ENCODE data around the gene ETV3. TPM values are rescaled to one million over a fixed set of nuclear protein-coding genes. Genes with fewer than 3 reads are reported as not detected.

Gene ETV3
- polyA plus RNA-seq, 2 donors, result 9.3 to 9.4 TPM

DNA sequence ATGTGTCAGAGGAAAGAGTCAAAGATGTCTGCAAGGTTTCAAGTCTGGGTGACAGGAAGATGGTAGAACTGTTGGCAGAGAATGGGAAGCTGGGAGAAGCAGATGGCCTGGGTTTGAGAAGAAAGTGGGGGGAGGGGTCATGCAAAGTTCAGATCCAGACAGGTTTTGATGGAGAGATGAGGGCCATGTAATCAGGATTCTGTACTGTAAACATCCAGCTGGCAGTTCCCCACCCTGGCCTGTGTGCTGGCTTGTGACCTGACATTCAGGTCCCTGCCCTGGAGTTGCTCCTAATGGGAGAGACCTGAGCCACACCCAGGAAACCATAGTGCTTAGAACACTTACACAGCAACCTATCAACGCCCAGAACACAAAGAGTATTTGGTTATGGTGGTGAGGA is 15.6 kb upstream of the ETV3 start:
- peaks cover 6 to 16% of the 10 kb centered on the region in 2 donors for H3K4me1 ChIP-seq (ENCODE audit: control insufficient read depth in 2 of 2, insufficient read depth in 2 of 2, low read length in 1 of 2)
- 25 to 61% methylated on average over 1 of the region's 1 CpG for WGBS, 2 donors
- H3K27ac ChIP-seq (ENCODE audit: low read depth in 2 of 2, low read length in 1 of 2), result no peak overlapping the region
- no peaks in the 10 kb centered on the region for H3K36me3 ChIP-seq (ENCODE audit: control insufficient read depth in 2 of 2, insufficient read depth in 2 of 2, low read length in 1 of 2)
- no peak overlapping the region for H3K4me3 ChIP-seq (ENCODE audit: low read depth in 1 of 2, low read length in 2 of 2)
- no peaks in the 10 kb centered on the region for H3K9me3 ChIP-seq (ENCODE audit: control insufficient read depth in 2 of 2, insufficient read depth in 1 of 2, low read depth in 1 of 2, low read length in 1 of 2)
- H3K27me3 ChIP-seq (ENCODE audit: control insufficient read depth in 1 of 2, insufficient read depth in 2 of 2, low read length in 2 of 2), result no peaks in the 10 kb centered on the region

DNA sequence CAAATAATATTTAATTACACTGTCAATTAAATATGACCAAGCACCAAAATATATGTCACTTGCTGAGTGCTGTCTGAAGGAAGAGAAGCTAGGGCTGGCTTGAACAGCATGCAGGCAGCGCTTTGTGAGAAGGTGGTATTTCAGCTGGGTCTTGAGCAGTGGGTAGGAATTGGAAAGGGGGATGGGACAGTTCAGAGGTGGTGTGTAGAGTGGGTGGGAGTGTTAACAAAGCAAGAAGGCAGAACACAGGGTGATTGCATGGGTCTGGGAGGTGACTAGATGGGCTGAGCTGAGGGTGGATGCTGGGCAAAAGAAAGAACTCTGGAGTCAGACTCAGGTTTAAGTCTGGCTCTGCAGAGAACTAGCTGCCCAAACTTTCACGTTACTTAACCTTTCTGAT is 14.3 kb upstream of the ETV3 start:
- Histone ChIP-seq H3K4me3 (ENCODE audit: low read depth in 1 of 2, low read length in 2 of 2) (no peak overlapping the region), H3K4me1 (ENCODE audit: control insufficient read depth in 2 of 2, insufficient read depth in 2 of 2, low read length in 1 of 2) (peaks cover 6 to 16% of the 10 kb centered on the region in 2 donors), H3K27ac (ENCODE audit: low read depth in 2 of 2, low read length in 1 of 2) (no peak overlapping the region), H3K27me3 (ENCODE audit: control insufficient read depth in 1 of 2, insufficient read depth in 2 of 2, low read length in 2 of 2) (no peaks in the 10 kb centered on the region), H3K36me3 (ENCODE audit: control insufficient read depth in 2 of 2, insufficient read depth in 2 of 2, low read length in 1 of 2) (no peaks in the 10 kb centered on the region), H3K9me3 (ENCODE audit: control insufficient read depth in 2 of 2, insufficient read depth in 1 of 2, low read depth in 1 of 2, low read length in 1 of 2) (no peaks in the 10 kb centered on the region)
- 93 to 99% methylated on average over 2 of the region's 2 CpGs for WGBS, 2 donors

GRCh38 chr1:157151506-157151905 is 13.3 kb upstream of the ETV3 start:
- no peak overlapping the region for H3K4me3 ChIP-seq (ENCODE audit: low read depth in 1 of 2, low read length in 2 of 2)
- no peaks in the 10 kb centered on the region for H3K9me3 ChIP-seq (ENCODE audit: control insufficient read depth in 2 of 2, insufficient read depth in 1 of 2, low read depth in 1 of 2, low read length in 1 of 2)
- WGBS, 2 donors, result 62 to 66% methylated on average over 3 of the region's 3 CpGs
- H3K27ac ChIP-seq (ENCODE audit: low read depth in 2 of 2, low read length in 1 of 2), result no peak overlapping the region
- H3K27me3 ChIP-seq (ENCODE audit: control insufficient read depth in 1 of 2, insufficient read depth in 2 of 2, low read length in 2 of 2), result no peaks in the 10 kb centered on the region
- H3K4me1 ChIP-seq (ENCODE audit: control insufficient read depth in 2 of 2, insufficient read depth in 2 of 2, low read length in 1 of 2), result peaks cover 6 to 16% of the 10 kb centered on the region in 2 donors
- no peaks in the 10 kb centered on the region for H3K36me3 ChIP-seq (ENCODE audit: control insufficient read depth in 2 of 2, insufficient read depth in 2 of 2, low read length in 1 of 2)

GRCh38 chr1:157151073-157151472 is 12.9 kb upstream of the ETV3 start:
- peaks cover 6 to 16% of the 10 kb centered on the region in 2 donors for H3K4me1 ChIP-seq (ENCODE audit: control insufficient read depth in 2 of 2, insufficient read depth in 2 of 2, low read length in 1 of 2)
- 91 to 94% methylated on average over 3 of the region's 3 CpGs for WGBS, 2 donors
- no peak overlapping the region for H3K27ac ChIP-seq (ENCODE audit: low read depth in 2 of 2, low read length in 1 of 2)
- H3K36me3 ChIP-seq (ENCODE audit: control insufficient read depth in 2 of 2, insufficient read depth in 2 of 2, low read length in 1 of 2), result no peaks in the 10 kb centered on the region
- no peaks in the 10 kb centered on the region for H3K9me3 ChIP-seq (ENCODE audit: control insufficient read depth in 2 of 2, insufficient read depth in 1 of 2, low read depth in 1 of 2, low read length in 1 of 2)
- H3K4me3 ChIP-seq (ENCODE audit: low read depth in 1 of 2, low read length in 2 of 2), result no peak overlapping the region
- no peaks in the 10 kb centered on the region for H3K27me3 ChIP-seq (ENCODE audit: control insufficient read depth in 1 of 2, insufficient read depth in 2 of 2, low read length in 2 of 2)

DNA sequence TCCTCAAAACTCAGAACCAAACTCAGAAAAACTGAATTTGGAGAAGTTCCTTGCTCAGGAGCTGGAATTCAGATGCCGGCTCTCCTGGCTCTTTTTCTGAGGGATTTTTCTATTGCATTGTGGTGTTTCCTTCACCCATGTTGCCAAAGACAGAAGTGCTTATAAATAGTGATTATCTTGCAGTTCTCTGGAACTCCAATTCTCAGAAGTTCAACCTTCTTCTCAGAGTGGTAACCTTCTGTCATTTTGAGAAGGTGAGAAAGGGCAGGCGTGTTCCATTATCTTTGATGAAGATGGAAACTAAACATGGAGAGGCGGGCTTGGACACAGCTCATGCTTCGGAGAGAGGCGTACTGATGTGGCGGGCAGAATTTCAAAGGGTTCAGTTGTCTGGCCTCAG is 12.4 kb upstream of the ETV3 start:
- H3K9me3 ChIP-seq (ENCODE audit: control insufficient read depth in 2 of 2, insufficient read depth in 1 of 2, low read depth in 1 of 2, low read length in 1 of 2), result no peaks in the 10 kb centered on the region
- H3K36me3 ChIP-seq (ENCODE audit: control insufficient read depth in 2 of 2, insufficient read depth in 2 of 2, low read length in 1 of 2), result no peaks in the 10 kb centered on the region
- WGBS, 2 donors, result 85 to 90% methylated on average over 6 of the region's 6 CpGs
- H3K27me3 ChIP-seq (ENCODE audit: control insufficient read depth in 1 of 2, insufficient read depth in 2 of 2, low read length in 2 of 2), result no peaks in the 10 kb centered on the region
- peaks cover 6 to 16% of the 10 kb centered on the region in 2 donors for H3K4me1 ChIP-seq (ENCODE audit: control insufficient read depth in 2 of 2, insufficient read depth in 2 of 2, low read length in 1 of 2)
- H3K27ac ChIP-seq (ENCODE audit: low read depth in 2 of 2, low read length in 1 of 2), result no peak overlapping the region
- H3K4me3 ChIP-seq (ENCODE audit: low read depth in 1 of 2, low read length in 2 of 2), result no peak overlapping the region

- 41 to 49% methylated on average over 10 of the region's 10 CpGs for WGBS, 2 donors
- Histone ChIP-seq H3K36me3 (ENCODE audit: control insufficient read depth in 2 of 2, insufficient read depth in 2 of 2, low read length in 1 of 2) (no peaks in the 10 kb centered on the region), H3K27ac (ENCODE audit: low read depth in 2 of 2, low read length in 1 of 2) (peak overlapping the region in 1 of 2 donors; percentile 55), H3K4me1 (ENCODE audit: control insufficient read depth in 2 of 2, insufficient read depth in 2 of 2, low read length in 1 of 2) (peaks cover 0 to 3% of the 10 kb centered on the region in 2 donors), H3K9me3 (ENCODE audit: control insufficient read depth in 2 of 2, insufficient read depth in 1 of 2, low read depth in 1 of 2, low read length in 1 of 2) (no peaks in the 10 kb centered on the region), H3K27me3 (ENCODE audit: control insufficient read depth in 1 of 2, insufficient read depth in 2 of 2, low read length in 2 of 2) (no peaks in the 10 kb centered on the region), H3K4me3 (ENCODE audit: low read depth in 1 of 2, low read length in 2 of 2) (no peak overlapping the region)
These were observed 9.9 kb upstream of the ETV3 start for GRCh38 chr1:157147906-157148700.

DNA sequence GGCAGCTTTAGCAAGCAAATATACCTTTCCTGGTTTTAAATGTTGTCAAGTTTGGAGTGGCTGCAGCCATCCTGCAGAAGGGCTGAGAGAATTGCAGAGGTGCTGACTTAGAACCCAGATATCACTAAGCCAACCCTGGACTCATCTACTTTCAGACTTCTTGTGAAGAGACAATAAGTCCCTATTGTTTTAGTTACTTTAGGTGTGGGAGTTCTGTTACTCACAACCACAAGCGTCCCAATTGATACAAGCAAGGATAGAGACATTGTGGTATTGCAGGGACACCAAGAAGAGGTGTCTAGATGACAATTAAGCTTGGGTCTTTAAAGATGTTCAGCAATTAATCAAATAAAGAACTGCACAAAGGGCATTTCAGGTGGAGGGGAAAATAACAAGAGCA is 8.8 kb upstream of the ETV3 start:
- Histone ChIP-seq H3K4me3 (ENCODE audit: low read depth in 1 of 2, low read length in 2 of 2) (no peak overlapping the region), H3K4me1 (ENCODE audit: control insufficient read depth in 2 of 2, insufficient read depth in 2 of 2, low read length in 1 of 2) (peaks cover 0 to 3% of the 10 kb centered on the region in 2 donors), H3K27me3 (ENCODE audit: control insufficient read depth in 1 of 2, insufficient read depth in 2 of 2, low read length in 2 of 2) (no peaks in the 10 kb centered on the region), H3K9me3 (ENCODE audit: control insufficient read depth in 2 of 2, insufficient read depth in 1 of 2, low read depth in 1 of 2, low read length in 1 of 2) (no peaks in the 10 kb centered on the region), H3K27ac (ENCODE audit: low read depth in 2 of 2, low read length in 1 of 2) (no peak overlapping the region), H3K36me3 (ENCODE audit: control insufficient read depth in 2 of 2, insufficient read depth in 2 of 2, low read length in 1 of 2) (no peaks in the 10 kb centered on the region)
- 81 to 87% methylated on average over 1 of the region's 1 CpG for WGBS, 2 donors

GRCh38 chr1:157146244-157146643 is 8.0 kb upstream of the ETV3 start:
- H3K4me1 ChIP-seq (ENCODE audit: control insufficient read depth in 2 of 2, insufficient read depth in 2 of 2, low read length in 1 of 2), result peaks cover 0 to 3% of the 10 kb centered on the region in 2 donors
- H3K27ac ChIP-seq (ENCODE audit: low read depth in 2 of 2, low read length in 1 of 2), result no peak overlapping the region
- H3K9me3 ChIP-seq (ENCODE audit: control insufficient read depth in 2 of 2, insufficient read depth in 1 of 2, low read depth in 1 of 2, low read length in 1 of 2), result no peaks in the 10 kb centered on the region
- no peaks in the 10 kb centered on the region for H3K27me3 ChIP-seq (ENCODE audit: control insufficient read depth in 1 of 2, insufficient read depth in 2 of 2, low read length in 2 of 2)
- no peaks in the 10 kb centered on the region for H3K36me3 ChIP-seq (ENCODE audit: control insufficient read depth in 2 of 2, insufficient read depth in 2 of 2, low read length in 1 of 2)
- H3K4me3 ChIP-seq (ENCODE audit: low read depth in 1 of 2, low read length in 2 of 2), result no peak overlapping the region
- 60 to 63% methylated on average over 3 of the region's 3 CpGs for WGBS, 2 donors

DNA sequence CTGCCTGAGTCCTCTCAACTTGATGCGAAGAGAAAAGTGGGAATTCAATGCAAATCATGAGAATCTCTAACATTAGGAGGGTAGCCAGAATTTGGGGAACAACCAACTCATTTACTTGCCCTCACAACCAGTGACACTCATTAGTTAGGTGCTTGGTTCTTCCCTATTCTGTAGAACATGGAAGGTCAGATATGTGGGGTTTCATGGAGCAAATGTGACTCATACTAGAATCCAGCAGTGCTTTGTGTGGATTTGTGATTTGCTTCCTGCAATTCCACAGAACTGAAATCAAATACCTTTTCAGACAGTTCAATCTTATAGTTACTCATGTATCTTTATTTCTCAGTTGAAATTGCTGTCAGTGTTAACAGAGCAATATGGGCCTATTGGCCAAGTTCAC is 6.9 kb upstream of the ETV3 start:
- peak overlapping the region; percentile 65 to 84 for H3K27ac ChIP-seq (ENCODE audit: low read depth in 2 of 2, low read length in 1 of 2)
- H3K9me3 ChIP-seq (ENCODE audit: control insufficient read depth in 2 of 2, insufficient read depth in 1 of 2, low read depth in 1 of 2, low read length in 1 of 2), result no peaks in the 10 kb centered on the region
- 62 to 63% methylated on average over 1 of the region's 1 CpG for WGBS, 2 donors
- H3K4me3 ChIP-seq (ENCODE audit: low read depth in 1 of 2, low read length in 2 of 2), result no peak overlapping the region
- H3K36me3 ChIP-seq (ENCODE audit: control insufficient read depth in 2 of 2, insufficient read depth in 2 of 2, low read length in 1 of 2), result no peaks in the 10 kb centered on the region
- peaks cover 0 to 3% of the 10 kb centered on the region in 2 donors for H3K4me1 ChIP-seq (ENCODE audit: control insufficient read depth in 2 of 2, insufficient read depth in 2 of 2, low read length in 1 of 2)
- no peaks in the 10 kb centered on the region for H3K27me3 ChIP-seq (ENCODE audit: control insufficient read depth in 1 of 2, insufficient read depth in 2 of 2, low read length in 2 of 2)

GRCh38 chr1:157144509-157144908 is 6.3 kb upstream of the ETV3 start:
- H3K36me3 ChIP-seq (ENCODE audit: control insufficient read depth in 2 of 2, insufficient read depth in 2 of 2, low read length in 1 of 2), result no peaks in the 10 kb centered on the region
- WGBS, 2 donors, result 45 to 61% methylated on average over 1 of the region's 1 CpG
- no peak overlapping the region for H3K4me3 ChIP-seq (ENCODE audit: low read depth in 1 of 2, low read length in 2 of 2)
- peak overlapping the region; percentile 65 to 84 for H3K27ac ChIP-seq (ENCODE audit: low read depth in 2 of 2, low read length in 1 of 2)
- H3K4me1 ChIP-seq (ENCODE audit: control insufficient read depth in 2 of 2, insufficient read depth in 2 of 2, low read length in 1 of 2), result peaks cover 0 to 3% of the 10 kb centered on the region in 2 donors
- no peaks in the 10 kb centered on the region for H3K9me3 ChIP-seq (ENCODE audit: control insufficient read depth in 2 of 2, insufficient read depth in 1 of 2, low read depth in 1 of 2, low read length in 1 of 2)
- H3K27me3 ChIP-seq (ENCODE audit: control insufficient read depth in 1 of 2, insufficient read depth in 2 of 2, low read length in 2 of 2), result no peaks in the 10 kb centered on the region
